Measurements from ENCODE around the gene SPECC1L.

SPECC1L gene

GRCh38 chr22:24430431-24431308 lies 160.0 kb downstream of the SPECC1L start:
- Histone ChIP-seq H3K27me3 (ENCODE audit: insufficient read depth, poor library complexity, severe bottlenecking) (no peaks in the 10 kb centered on the region), H3K27ac (replicated peaks) (no peak overlapping the region), H3K4me3 (replicated peaks; ENCODE audit: insufficient read depth, low read length) (no peak overlapping the region)
- DNase-seq (ENCODE audit: low read depth in 1 of 2, low spot score in 1 of 2): no peak
- TF ChIP-seq REST (IDR thresholded peaks at IDR 0.05; ENCODE audit: insufficient replicate concordance, low read depth) (no peak), GABPA (IDR thresholded peaks at IDR 0.05; ENCODE audit: low read depth) (no peak), SPI1 (IDR thresholded peaks at IDR 0.05; ENCODE audit: borderline replicate concordance, low read depth) (no peak), CTCF (IDR thresholded peaks at IDR 0.05; ENCODE audit: insufficient read depth, low read length) (no peak), POLR2AphosphoS5 (IDR thresholded peaks at IDR 0.05; ENCODE audit: low read depth) (no peak)

DNA sequence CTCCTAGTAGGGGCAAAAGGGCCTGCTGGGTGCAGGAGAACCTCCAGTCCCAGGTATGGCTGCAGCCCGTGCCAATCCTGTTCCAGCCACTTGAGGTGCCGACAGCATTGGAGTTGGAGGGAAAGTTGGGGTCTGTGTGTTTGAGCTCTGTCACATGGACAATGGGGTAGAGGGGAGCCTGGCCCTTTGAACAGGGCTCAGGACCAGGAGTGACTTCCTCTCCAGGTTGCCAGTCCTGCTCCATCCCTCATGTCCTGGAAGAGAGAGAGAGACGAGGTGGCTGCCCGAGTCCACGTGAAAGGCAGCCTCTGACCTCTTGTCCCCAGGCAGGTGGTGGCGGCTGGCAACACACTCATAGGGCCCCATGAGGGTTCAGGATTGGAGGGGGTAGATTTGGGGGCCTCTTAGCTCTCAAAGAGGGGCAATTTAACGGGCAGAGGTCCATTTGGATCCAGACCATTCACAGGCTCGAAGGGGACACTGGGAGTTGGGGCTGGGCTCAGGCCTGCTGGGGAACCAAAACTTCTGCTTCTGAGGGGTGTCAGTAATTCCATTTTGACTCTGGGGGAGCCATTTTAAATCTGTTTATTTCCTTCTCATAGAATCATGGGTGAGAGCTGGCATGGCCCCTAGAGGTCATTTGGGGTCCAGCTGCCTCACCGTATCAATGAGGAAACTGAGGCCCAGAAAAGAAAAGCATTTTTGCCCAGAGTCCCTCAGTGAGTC lies 160.8 kb downstream of the SPECC1L start:
- TF ChIP-seq REST (IDR thresholded peaks at IDR 0.05; ENCODE audit: insufficient replicate concordance, low read depth) (no peak), SPI1 (IDR thresholded peaks at IDR 0.05; ENCODE audit: borderline replicate concordance, low read depth) (no peak), POLR2AphosphoS5 (IDR thresholded peaks at IDR 0.05; ENCODE audit: low read depth) (no peak), GABPA (IDR thresholded peaks at IDR 0.05; ENCODE audit: low read depth) (no peak), CTCF (IDR thresholded peaks at IDR 0.05; ENCODE audit: insufficient read depth, low read length) (no peak)
- H3K27ac ChIP-seq (replicated peaks): no peak overlapping the region
- no peak overlapping the region for H3K4me3 ChIP-seq (replicated peaks; ENCODE audit: insufficient read depth, low read length)
- no peak for DNase-seq (ENCODE audit: low read depth in 1 of 2, low spot score in 1 of 2)
- H3K27me3 ChIP-seq (ENCODE audit: insufficient read depth, poor library complexity, severe bottlenecking): no peaks in the 10 kb centered on the region

DNA sequence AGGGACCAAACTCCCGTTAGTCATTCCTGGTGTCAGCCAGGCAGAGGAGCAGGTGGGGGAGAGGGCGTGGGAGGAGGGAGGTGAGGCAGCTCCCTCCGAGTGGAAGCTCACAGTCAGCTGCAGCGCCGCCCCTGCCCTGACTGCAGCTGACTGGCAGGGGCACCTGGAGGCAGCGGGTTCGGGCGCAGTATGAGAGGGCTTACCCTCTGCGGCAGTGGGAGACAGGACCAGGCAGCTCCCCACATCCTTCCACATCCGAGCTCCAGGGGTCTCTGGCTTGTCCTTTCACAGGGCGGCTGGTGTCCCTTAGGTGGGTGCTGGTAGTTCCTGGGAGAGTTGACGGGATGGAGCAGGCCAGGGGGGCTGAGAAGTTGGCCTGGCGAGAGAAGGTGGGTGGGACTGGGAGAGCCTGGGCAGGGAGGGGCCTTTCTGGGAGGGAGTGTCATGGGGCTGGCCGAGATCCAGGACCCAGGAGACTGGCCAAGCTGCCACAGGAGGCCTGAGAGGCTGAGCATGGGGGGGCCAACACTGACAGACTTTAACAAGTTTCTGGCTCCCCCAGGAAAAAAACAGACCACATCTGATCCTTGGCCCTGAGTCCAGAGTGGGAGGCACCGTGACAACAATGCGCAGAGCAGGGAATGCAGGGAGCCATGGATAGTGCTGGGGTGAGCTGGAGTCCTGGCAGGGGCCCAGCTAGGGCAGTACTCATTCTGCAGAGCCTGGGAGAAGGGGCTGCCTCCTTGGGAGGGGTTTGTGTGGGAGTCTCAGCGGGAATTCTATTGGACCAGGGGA lies 161.6 kb downstream of the SPECC1L start:
- H3K27ac ChIP-seq (replicated peaks): no peak overlapping the region
- no peaks in the 10 kb centered on the region for H3K27me3 ChIP-seq (ENCODE audit: insufficient read depth, poor library complexity, severe bottlenecking)
- TF ChIP-seq SPI1 (IDR thresholded peaks at IDR 0.05; ENCODE audit: borderline replicate concordance, low read depth): no peak
- TF ChIP-seq REST (IDR thresholded peaks at IDR 0.05; ENCODE audit: insufficient replicate concordance, low read depth): no peak
- TF ChIP-seq CTCF (IDR thresholded peaks at IDR 0.05; ENCODE audit: insufficient read depth, low read length): no peak
- no peak for TF ChIP-seq POLR2AphosphoS5 (IDR thresholded peaks at IDR 0.05; ENCODE audit: low read depth)
- no peak for DNase-seq (ENCODE audit: low read depth in 1 of 2, low spot score in 1 of 2)
- no peak overlapping the region for H3K4me3 ChIP-seq (replicated peaks; ENCODE audit: insufficient read depth, low read length)
